Measurements from ENCODE around the gene PRR3.

GRCh38 chr6:30542915-30543314, 14.2 kb upstream of the PRR3 start:
- TF ChIP-seq POLR2A (IDR thresholded peaks at IDR 0.05) (no peak), CTCF (IDR thresholded peaks at IDR 0.05) (no peak)

All from body of pancreas (tissue), 4 donors.